ENCODE results near the gene ISM1.

ISM1 gene

DNA sequence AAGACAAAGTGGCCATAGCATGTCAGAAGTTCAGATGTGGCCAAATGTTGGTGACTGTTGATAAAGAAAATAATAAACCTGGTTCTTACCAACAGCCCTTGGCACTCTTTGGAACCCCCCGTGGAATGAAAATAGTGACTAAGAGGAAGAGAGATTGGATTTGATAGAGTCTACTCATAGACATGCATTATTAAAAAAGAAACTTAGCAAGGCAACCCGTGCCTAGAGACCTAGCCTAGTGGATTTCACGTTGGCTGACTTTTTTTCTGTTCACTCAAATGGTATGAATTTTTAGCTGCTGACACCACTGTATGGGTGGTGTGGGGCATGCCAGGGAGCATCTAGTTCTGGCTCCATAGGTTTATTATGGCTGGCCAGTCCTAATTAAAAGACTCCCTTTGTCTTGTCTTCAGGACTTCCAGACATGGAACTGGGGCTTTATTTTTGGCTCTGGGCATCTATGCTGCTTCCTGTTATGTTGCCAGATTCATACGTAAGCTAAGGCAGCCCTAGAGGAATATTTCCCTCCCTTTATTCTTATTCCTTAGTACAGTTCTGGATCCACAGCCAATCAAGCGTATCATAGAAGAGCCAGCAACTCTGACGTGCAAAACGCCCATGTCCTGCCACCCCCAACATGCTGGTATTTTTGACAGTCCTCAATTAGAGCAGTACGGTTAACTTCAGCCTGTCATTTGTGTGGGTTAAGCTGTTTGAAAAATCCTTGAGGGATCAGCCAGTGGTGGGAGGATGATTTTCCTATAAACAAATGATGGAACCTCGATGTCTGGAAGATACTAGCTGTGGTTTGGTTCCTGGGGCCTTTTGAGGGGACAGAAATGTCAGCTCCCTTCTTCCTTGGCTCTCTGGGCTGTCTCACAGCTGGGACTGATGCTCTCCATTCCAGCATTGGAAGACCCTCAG lies 127.5 kb downstream of the ISM1 start:
- DNase-seq (ENCODE audit: low read depth) = peak; percentile 8

DNA sequence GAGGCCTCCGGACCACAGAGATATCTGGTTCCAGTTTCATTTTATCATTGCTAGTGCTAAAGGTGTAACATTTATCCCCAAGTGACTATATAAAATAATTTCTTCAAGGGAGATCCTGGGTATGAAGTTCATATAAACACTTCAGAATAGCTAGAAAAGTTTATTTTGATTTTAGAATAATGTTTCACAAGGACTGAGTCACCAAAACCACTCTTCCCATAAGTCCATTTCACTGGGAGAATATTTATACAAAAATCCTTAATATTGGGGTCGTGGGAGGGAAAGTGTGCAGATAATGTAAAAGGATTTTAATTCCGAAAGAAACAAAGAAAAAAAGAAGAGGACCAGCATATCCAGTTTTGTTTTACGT lies 128.1 kb downstream of the ISM1 start:
- DNase-seq (ENCODE audit: low read depth) = no peak
